HepG2 (cell line): ENCODE results near the gene EPHA1. TPM values are rescaled to one million over a fixed set of nuclear protein-coding genes. Genes with fewer than 3 reads are reported as not detected.

Experiments used
- AKNA ChIP-seq: sonication (generic); formaldehyde crosslinking; IDR thresholded peaks from 2 replicates; pipeline ENCODE4 v1.4.0; 2020; ENCODE audit warnings: missing genetic modification reagents, borderline replicate concordance
- ARNT ChIP-seq: fragments of 450-650 bp; IDR thresholded peaks from 2 replicates; pipeline ENCODE4 v1.6.1; 2017
- FOXO1 ChIP-seq: sonication (generic); formaldehyde crosslinking; IDR thresholded peaks from 2 replicates; pipeline ENCODE4 v1.4.0; 2020; ENCODE audit warnings: missing genetic modification reagents
- HMG20B ChIP-seq: conservative IDR thresholded peaks from 2 replicates; pipeline ENCODE4 v1.6.1; 2016; ENCODE audit warnings: missing genetic modification reagents, missing compliant biosample characterization
- JUNB ChIP-seq: sonication (generic); formaldehyde crosslinking; IDR thresholded peaks from 2 replicates; pipeline ENCODE4 v1.8.0; 2022; ENCODE audit warnings: missing genetic modification reagents, mild to moderate bottlenecking, borderline replicate concordance
- MATR3 ChIP-seq: sonication (generic); formaldehyde crosslinking; IDR thresholded peaks from 2 replicates; pipeline ENCODE4 v1.4.0; 2020; ENCODE audit warnings: missing genetic modification reagents
- MED13 ChIP-seq: sonication (generic); formaldehyde crosslinking; IDR thresholded peaks from 2 replicates; pipeline ENCODE4 v1.5.0; 2020; ENCODE audit warnings: missing genetic modification reagents
- MXI1 ChIP-seq: IDR thresholded peaks from 3 replicates; pipeline ENCODE4 v1.6.1; 2012; ENCODE audit warnings: low read depth, low read length, inconsistent platforms, borderline replicate concordance
- NFKB2 ChIP-seq: sonication (generic); formaldehyde crosslinking; IDR thresholded peaks from 2 replicates; pipeline ENCODE4 v1.4.0; 2020; ENCODE audit warnings: missing genetic modification reagents, borderline replicate concordance
- POGK ChIP-seq: sonication (generic); formaldehyde crosslinking; conservative IDR thresholded peaks from 2 replicates; pipeline ENCODE4 v1.8.0; 2022; ENCODE audit warnings: mild to moderate bottlenecking, moderate library complexity, missing genetic modification reagents
- SCMH1 ChIP-seq: sonication (generic); formaldehyde crosslinking; IDR thresholded peaks from 2 replicates; pipeline ENCODE4 v1.9.0; 2021; ENCODE audit warnings: missing genetic modification reagents, mild to moderate bottlenecking, borderline replicate concordance
- SP4 ChIP-seq: sonication (generic); formaldehyde crosslinking; IDR thresholded peaks from 2 replicates; pipeline ENCODE4 v1.8.1; 2023; ENCODE audit warnings: mild to moderate bottlenecking, missing genetic modification reagents
- ZBTB25 ChIP-seq: IDR thresholded peaks from 2 replicates; pipeline ENCODE4 v1.6.1; 2018; ENCODE audit warnings: missing genetic modification reagents
- ZBTB8A ChIP-seq: sonication (generic); formaldehyde crosslinking; IDR thresholded peaks from 2 replicates; pipeline ENCODE4 v1.4.0; 2020; ENCODE audit warnings: mild to moderate bottlenecking, low read depth, missing genetic modification reagents, borderline replicate concordance
- ZNF33A ChIP-seq: sonication (generic); formaldehyde crosslinking; IDR thresholded peaks from 2 replicates; pipeline ENCODE4 v1.5.1; 2020; ENCODE audit warnings: missing genetic modification reagents, mild to moderate bottlenecking, moderate library complexity, borderline replicate concordance
- ZNF350 ChIP-seq: sonication (generic); formaldehyde crosslinking; IDR thresholded peaks from 2 replicates; pipeline ENCODE4 v1.4.0; 2020; ENCODE audit warnings: mild to moderate bottlenecking, low read depth, missing genetic modification reagents, borderline replicate concordance
- ZNF451 ChIP-seq: sonication (generic); formaldehyde crosslinking; IDR thresholded peaks from 2 replicates; pipeline ENCODE4 v1.5.0; 2020; ENCODE audit warnings: mild to moderate bottlenecking, missing genetic modification reagents
- ZNF564 ChIP-seq: sonication (generic); formaldehyde crosslinking; IDR thresholded peaks from 2 replicates; pipeline ENCODE4 v1.8.1; 2023; ENCODE audit warnings: mild to moderate bottlenecking, missing genetic modification reagents
- ZNF724P ChIP-seq: sonication (generic); formaldehyde crosslinking; IDR thresholded peaks from 2 replicates; pipeline ENCODE4 v1.8.0; 2022; ENCODE audit warnings: missing genetic modification reagents, borderline replicate concordance
- ZNF878 ChIP-seq: sonication (generic); formaldehyde crosslinking; IDR thresholded peaks from 2 replicates; pipeline ENCODE4 v1.8.1; 2023; ENCODE audit warnings: mild to moderate bottlenecking, missing genetic modification reagents, moderate library complexity
- polyA plus RNA-seq, 8 experiments: library from polyadenylated mRNA; depleted of rRNA in 3 of 8; stranded (reverse) in 7 of 8; unstranded in 1 of 8; fragments of >200 nt; fragmentation: Illumina TruSeq in 4 of 8; extraction: Trizol in 4 of 8; gene quantifications; 2 replicates each; pipeline versions ENCODE4 v1.2.1 to v1.2.3, GENCODE V29; 2011 to 2016; ENCODE audit warnings: low read depth in 4 of 8, missing spikeins in 1 of 8, mixed read lengths in 1 of 8; ENCODE audit not compliant: insufficient read depth in 1 of 8
- total RNA-seq, 5 experiments: library from RNA; depleted of rRNA; stranded (reverse); fragments of >200 nt; fragmentation: Illumina TruSeq; extraction: Trizol; gene quantifications; 2 replicates each; pipeline ENCODE4 v1.2.3, GENCODE V29; 2016; ENCODE audit warnings: low read depth in 1 of 5

EPHA1 gene
- total and polyA plus RNA-seq, 2 of the 13 experiments (the other 11 are each of a cell fraction or from before 2014, with no cell fraction given) = 4.6 to 17.1 TPM

GRCh38 chr7:143395187-143396149 is 13.2 kb downstream of the EPHA1 start (continued):
- no peak; the same call in none of the 2 replicates for TF ChIP-seq SP4 (CRISPR knock-in tag)
- no peak for TF ChIP-seq HMG20B (CRISPR knock-in tag)
- no peak for TF ChIP-seq MXI1
- TF ChIP-seq POGK (CRISPR knock-in tag) = no peak
- no peak; the same call in none of the 2 replicates for TF ChIP-seq ZNF350
- TF ChIP-seq ZNF878 (CRISPR knock-in tag) = no peak
- TF ChIP-seq NFKB2 (CRISPR knock-in tag) = 0 out of 2 replicates have a peak, but pooled peaks have one; percentile 24
- TF ChIP-seq ZBTB8A = no peak
- no peak for TF ChIP-seq JUNB (CRISPR knock-in tag)
- TF ChIP-seq MED13 (CRISPR knock-in tag) = no peak
- peak; percentile 58; the same call in 1 of the 2 replicates for TF ChIP-seq ZNF451 (CRISPR knock-in tag)
- no peak for TF ChIP-seq ZNF33A
- no peak for TF ChIP-seq ZBTB25 (CRISPR knock-in tag)
- TF ChIP-seq FOXO1 (CRISPR knock-in tag) = peak; percentile 76
- TF ChIP-seq MATR3 = no peak
- TF ChIP-seq ZNF724P (CRISPR knock-in tag) = no peak
- TF ChIP-seq SCMH1 (CRISPR knock-in tag) = no peak
- TF ChIP-seq ZNF564 (CRISPR knock-in tag) = no peak
- TF ChIP-seq ARNT = no peak
- no peak for TF ChIP-seq AKNA (CRISPR knock-in tag)
